ENCODE measurements around the gene IL36A. TPM values are rescaled to one million over a fixed set of nuclear protein-coding genes. Genes with fewer than 3 reads are reported as not detected.

The IL36A gene
- total RNA-seq, 1 experiment from 2014 or later, result not detected

DNA sequence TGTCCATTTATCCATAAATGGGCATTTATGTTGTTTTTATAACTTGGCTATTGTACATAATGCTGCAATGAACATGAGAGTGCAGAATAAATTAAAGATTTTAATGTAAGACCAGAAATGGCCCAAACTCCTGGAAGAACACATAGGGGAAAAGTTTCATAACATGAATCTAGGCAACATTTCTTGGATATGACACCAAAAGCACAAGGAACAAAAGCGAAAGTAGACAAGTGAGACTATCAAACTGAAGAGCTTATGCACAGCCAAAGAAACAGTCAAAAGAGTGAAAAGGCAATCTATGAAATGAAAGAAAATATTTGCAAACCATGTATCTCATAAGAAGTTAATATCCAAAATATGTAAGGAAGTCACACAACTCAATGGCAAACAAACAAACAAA lies 5.8 kb downstream of the IL36A start:
- no peak for DNase-seq
- Mint-ChIP-seq H3K4me3 (ENCODE audit: low read depth, unreplicated experiment) (no peak overlapping the region), H3K9me3 (ENCODE audit: low read depth, unreplicated experiment) (no peaks in the 10 kb centered on the region), H3K4me1 (ENCODE audit: low read depth, unreplicated experiment) (peaks cover 6% of the 10 kb centered on the region), H3K27ac (ENCODE audit: unreplicated experiment) (no peak overlapping the region), H3K36me3 (ENCODE audit: insufficient read depth, unreplicated experiment) (peaks cover 4% of the 10 kb centered on the region), H3K27me3 (ENCODE audit: unreplicated experiment) (no peaks in the 10 kb centered on the region)
- TF ChIP-seq, protein P1, sequence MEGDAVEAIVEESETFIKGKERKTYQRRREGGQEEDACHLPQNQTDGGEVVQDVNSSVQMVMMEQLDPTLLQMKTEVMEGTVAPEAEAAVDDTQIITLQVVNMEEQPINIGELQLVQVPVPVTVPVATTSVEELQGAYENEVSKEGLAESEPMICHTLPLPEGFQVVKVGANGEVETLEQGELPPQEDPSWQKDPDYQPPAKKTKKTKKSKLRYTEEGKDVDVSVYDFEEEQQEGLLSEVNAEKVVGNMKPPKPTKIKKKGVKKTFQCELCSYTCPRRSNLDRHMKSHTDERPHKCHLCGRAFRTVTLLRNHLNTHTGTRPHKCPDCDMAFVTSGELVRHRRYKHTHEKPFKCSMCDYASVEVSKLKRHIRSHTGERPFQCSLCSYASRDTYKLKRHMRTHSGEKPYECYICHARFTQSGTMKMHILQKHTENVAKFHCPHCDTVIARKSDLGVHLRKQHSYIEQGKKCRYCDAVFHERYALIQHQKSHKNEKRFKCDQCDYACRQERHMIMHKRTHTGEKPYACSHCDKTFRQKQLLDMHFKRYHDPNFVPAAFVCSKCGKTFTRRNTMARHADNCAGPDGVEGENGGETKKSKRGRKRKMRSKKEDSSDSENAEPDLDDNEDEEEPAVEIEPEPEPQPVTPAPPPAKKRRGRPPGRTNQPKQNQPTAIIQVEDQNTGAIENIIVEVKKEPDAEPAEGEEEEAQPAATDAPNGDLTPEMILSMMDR (IDR thresholded peaks at IDR 0.05; ENCODE audit: unreplicated experiment), result no peak
- intact Hi-C loops (cut with micrococcal nuclease; ENCODE audit: unreplicated experiment), result no loop called here
- BruUV-seq (replicated peaks), result no TSS peak
- CTCF ChIA-PET, result no interaction called here

DNA sequence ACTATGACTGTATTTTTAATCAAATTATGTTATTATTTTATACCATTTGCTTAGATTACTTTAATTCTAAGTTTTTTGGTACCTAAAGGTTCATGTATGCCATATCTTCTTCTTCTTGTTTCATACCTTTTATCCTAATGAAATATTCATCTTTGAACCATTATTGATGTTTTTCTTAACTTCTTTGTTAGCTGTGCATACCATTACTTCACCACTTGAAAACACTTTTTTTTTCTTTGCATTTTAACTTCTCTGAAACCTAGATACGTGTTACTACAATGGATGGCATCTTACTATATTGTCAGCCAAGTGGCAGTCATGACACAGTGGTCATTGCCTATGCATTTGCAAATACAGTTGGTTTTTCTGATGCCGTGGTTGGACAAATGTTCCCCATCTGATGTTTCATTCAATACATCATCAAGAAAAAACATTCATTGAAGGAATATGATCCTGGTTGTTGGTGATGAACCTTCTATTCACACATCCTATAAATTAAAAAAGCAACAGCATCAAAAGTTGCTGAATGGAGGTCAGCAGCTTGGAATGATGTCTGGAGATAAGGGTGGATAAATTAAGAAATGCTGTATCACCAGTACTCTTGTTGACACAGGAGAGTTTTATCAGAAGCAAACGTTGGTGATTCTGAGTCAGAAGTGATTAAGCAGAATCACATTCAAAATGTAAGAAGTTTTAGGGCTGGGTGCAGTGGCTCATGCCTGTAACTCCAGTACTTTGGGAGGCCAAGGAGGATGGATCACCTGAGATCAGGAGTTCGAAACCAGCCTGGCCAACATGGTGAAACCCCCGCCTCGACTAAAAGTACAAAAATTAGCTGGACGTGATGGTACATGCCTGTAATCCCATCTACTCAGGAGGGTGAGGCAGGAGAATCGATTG lies 7.4 kb downstream of the IL36A start:
- peak; percentile 14 for DNase-seq
- CTCF ChIA-PET, result no interaction called here
- TF ChIP-seq, protein P1 (IDR thresholded peaks at IDR 0.05; ENCODE audit: unreplicated experiment), result no peak
- intact Hi-C loops (cut with micrococcal nuclease; ENCODE audit: unreplicated experiment), result no loop called here
- H3K36me3 Mint-ChIP-seq (ENCODE audit: insufficient read depth, unreplicated experiment), result peaks cover 4% of the 10 kb centered on the region
- no peaks in the 10 kb centered on the region for H3K9me3 Mint-ChIP-seq (ENCODE audit: low read depth, unreplicated experiment)
- peaks cover under 1% of the 10 kb centered on the region for H3K27me3 Mint-ChIP-seq (ENCODE audit: unreplicated experiment)
- peak overlapping the region; percentile 78 for H3K27ac Mint-ChIP-seq (ENCODE audit: unreplicated experiment)
- H3K4me1 Mint-ChIP-seq (ENCODE audit: low read depth, unreplicated experiment), result peaks cover 6% of the 10 kb centered on the region
- no peak overlapping the region for H3K4me3 Mint-ChIP-seq (ENCODE audit: low read depth, unreplicated experiment)
- no TSS peak for BruUV-seq (replicated peaks)

DNA sequence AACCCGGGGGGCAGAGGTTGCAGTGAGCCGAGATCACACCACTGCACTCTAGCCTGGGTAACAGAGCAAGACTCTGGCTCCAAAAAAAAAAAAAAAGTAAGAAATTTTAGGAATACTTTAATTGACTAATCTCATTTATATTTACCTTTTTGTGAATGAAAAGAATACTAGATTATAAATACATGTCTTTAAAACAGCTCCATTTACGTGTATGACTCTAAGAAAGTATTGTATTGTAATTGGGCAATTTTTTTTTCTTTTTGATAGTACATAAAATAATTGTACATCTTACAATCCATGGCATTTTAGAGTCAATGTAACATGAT lies 8.0 kb downstream of the IL36A start:
- peaks cover under 1% of the 10 kb centered on the region for H3K9me3 Mint-ChIP-seq (ENCODE audit: low read depth, unreplicated experiment)
- H3K4me1 Mint-ChIP-seq (ENCODE audit: low read depth, unreplicated experiment), result peaks cover 6% of the 10 kb centered on the region
- intact Hi-C loops (cut with micrococcal nuclease; ENCODE audit: unreplicated experiment), result no loop called here
- CTCF ChIA-PET, result no interaction called here
- no peak overlapping the region for H3K4me3 Mint-ChIP-seq (ENCODE audit: low read depth, unreplicated experiment)
- no TSS peak for BruUV-seq (replicated peaks)
- H3K27ac Mint-ChIP-seq (ENCODE audit: unreplicated experiment), result peak overlapping the region; percentile 78
- H3K27me3 Mint-ChIP-seq (ENCODE audit: unreplicated experiment), result peaks cover 7% of the 10 kb centered on the region
- DNase-seq, result no peak
- TF ChIP-seq, protein P1 (IDR thresholded peaks at IDR 0.05; ENCODE audit: unreplicated experiment), result no peak
- H3K36me3 Mint-ChIP-seq (ENCODE audit: insufficient read depth, unreplicated experiment), result peaks cover 4% of the 10 kb centered on the region

DNA sequence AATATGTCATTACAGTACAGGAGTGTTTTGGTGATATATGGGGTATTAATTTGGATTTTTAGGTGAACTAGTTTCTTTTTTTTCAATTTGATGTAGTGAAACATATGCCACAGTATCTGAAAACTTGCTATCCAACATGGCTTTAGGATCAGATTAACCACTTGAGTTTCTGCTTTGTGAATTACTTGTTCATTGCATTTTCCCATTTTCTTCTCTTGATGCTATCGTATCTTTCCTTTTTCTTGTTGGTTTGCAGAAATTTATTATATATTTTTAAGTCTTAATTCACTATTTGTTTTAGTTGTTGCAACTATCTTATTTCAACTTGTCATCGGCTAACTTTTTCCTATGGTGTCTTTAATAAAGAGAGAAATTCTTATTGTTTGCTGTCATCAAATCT lies 8.8 kb downstream of the IL36A start:
- Mint-ChIP-seq H3K4me3 (ENCODE audit: low read depth, unreplicated experiment) (no peak overlapping the region), H3K27ac (ENCODE audit: unreplicated experiment) (no peak overlapping the region), H3K4me1 (ENCODE audit: low read depth, unreplicated experiment) (peaks cover 6% of the 10 kb centered on the region), H3K27me3 (ENCODE audit: unreplicated experiment) (peaks cover 14% of the 10 kb centered on the region), H3K9me3 (ENCODE audit: low read depth, unreplicated experiment) (peaks cover 7% of the 10 kb centered on the region), H3K36me3 (ENCODE audit: insufficient read depth, unreplicated experiment) (peaks cover 4% of the 10 kb centered on the region)
- TF ChIP-seq, protein P1 (IDR thresholded peaks at IDR 0.05; ENCODE audit: unreplicated experiment), result no peak
- BruUV-seq (replicated peaks), result no TSS peak
- intact Hi-C loops (cut with micrococcal nuclease; ENCODE audit: unreplicated experiment), result no loop called here
- DNase-seq, result no peak
- CTCF ChIA-PET, result no interaction called here
